Central memory CD4-positive, alpha-beta T cell (primary cell): ENCODE results near the gene CYFIP1.
A peak's percentile ranks its signal among the peaks of the same experiment; 100 is the strongest.
"Not testable (repeated sequence)": the region's sequence is repeated elsewhere in the genome, so short reads cannot be mapped to it uniquely, and the experiment has no call there.

Experiments used
- DNase-seq: peaks from one replicate; pipeline ENCODE4 v3.0.0; 2022
- total RNA-seq, 3 experiments: gene quantifications; one replicate each; lab custom pipeline; 2026; lab: John Stamatoyannopoulos, UW

Gene CYFIP1
- 18.3 to 29.6 (median 28.2) reads per million in 3 experiments for total RNA-seq

DNA sequence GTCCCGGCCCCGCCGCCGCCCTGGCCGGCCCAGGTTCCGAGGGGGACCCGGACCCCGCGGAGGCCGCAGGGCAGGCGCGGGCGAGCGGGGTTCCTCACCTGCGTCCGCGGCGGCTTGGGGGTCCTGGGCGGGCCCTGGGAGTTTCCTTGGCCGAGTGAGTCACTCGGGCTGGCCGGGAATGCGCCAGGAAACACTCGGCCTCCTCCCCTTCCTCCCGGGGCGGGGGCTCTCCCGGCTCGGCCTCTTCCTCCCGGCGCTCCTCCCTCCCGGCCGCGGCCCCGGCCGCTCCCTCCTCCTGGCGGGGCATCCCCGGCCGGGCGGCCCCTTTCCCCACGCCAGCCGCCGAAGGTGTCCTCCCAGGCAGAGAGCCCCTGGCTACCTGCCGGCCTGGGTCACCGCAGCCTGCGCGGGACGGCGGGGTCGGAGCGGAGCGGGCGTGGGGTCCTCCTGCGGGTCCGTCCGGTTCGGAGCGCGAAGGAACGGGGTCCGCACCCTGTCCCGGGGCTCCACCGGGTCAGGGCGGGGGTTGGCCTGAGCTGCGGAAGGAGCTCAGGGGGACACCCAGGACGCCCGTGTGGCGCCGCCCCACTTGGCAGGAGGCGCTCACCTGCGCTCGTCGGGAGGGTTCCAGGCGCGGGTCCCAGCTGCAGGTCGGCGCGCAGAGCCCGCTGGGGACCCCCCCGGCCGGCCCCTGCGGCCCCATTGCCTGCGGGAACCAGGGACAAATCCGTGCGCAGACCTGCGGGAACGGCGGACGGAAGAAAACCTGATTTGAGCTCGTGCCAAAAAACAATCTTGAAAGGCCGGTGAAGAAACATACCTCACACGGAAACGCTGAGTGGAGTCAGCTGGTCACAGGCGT, at the start of gene CYFIP1:
Gene CYFIP1 (minus strand): TSS at position 180 of the 862 bp plus-strand sequence. CDS start 33,083 bp downstream, outside the sequence.
- peak; percentile 1 for DNase-seq

DNA sequence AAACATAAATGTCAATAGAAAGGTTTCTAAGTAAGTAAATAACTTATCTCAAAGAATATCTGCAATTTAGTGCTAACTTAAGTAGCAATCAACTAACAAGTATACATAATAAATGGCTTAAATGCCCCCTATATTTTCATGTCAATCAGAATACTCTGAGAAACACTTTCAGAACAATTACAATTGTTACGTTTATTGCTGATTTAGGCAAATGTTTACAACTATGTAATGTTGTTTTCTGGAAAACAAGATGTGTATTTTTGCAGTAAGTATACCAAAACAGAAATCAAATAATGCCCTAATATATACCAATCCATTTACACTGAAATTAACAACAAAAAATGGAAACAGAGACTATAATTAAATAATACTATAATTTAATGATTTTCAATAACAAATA, 46.0 kb upstream of the CYFIP1 start:
- no peak for DNase-seq

- DNase-seq = no peak
Measured at GRCh38 chr15:23022156-23022555, 42.0 kb upstream of the CYFIP1 start.

GRCh38 chr15:23014394-23015000, 34.3 kb upstream of the CYFIP1 start:
- no peak for DNase-seq

DNA sequence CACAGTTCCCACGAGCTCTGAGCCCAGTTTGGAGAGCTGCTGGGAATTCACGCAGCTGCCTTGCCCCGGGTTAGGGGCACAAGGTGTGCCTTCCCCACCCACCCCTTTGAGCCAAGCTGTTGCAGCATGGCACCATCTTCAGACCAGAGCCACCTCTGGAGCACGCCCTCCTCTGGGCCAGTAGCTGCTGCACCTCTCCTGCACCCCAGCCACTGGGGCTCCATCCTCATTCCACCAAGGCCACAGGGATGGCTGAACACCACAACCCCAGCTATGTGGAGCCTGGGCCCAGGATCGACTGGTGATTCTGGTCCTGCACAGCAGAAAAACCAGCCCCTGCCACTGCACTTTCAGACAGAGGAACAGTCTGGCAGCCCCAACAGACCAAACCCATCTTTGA, 33.5 kb upstream of the CYFIP1 start:
- no peak for DNase-seq

GRCh38 chr15:23012616-23013015, 32.4 kb upstream of the CYFIP1 start:
- DNase-seq = not testable (repeated sequence)

- no peak for DNase-seq
Measured at GRCh38 chr15:23003736-23004135, 23.6 kb upstream of the CYFIP1 start.

GRCh38 chr15:23002920-23003319, 22.8 kb upstream of the CYFIP1 start:
- no peak for DNase-seq

GRCh38 chr15:22995795-22996194, 15.6 kb upstream of the CYFIP1 start:
- no peak for DNase-seq

DNA sequence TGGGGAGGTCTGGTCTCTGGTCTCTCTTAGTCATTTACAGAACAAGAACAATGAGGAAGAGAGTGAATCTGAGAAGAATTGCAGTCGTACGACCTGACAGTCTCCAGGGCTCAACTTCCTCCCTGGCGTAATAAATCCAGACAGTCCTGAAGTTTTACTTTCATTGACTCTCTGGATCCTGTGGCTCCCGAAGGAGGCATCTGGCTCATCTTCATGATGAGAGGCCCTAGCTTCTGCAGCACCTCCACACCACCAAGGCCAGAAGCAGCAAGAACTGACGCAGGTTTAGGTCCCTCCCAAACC, 11.8 kb upstream of the CYFIP1 start:
- no peak for DNase-seq

GRCh38 chr15:22989576-22990477, 9.7 kb upstream of the CYFIP1 start:
- no peak for DNase-seq

GRCh38 chr15:22988811-22989210, 8.6 kb upstream of the CYFIP1 start:
- DNase-seq = no peak

DNA sequence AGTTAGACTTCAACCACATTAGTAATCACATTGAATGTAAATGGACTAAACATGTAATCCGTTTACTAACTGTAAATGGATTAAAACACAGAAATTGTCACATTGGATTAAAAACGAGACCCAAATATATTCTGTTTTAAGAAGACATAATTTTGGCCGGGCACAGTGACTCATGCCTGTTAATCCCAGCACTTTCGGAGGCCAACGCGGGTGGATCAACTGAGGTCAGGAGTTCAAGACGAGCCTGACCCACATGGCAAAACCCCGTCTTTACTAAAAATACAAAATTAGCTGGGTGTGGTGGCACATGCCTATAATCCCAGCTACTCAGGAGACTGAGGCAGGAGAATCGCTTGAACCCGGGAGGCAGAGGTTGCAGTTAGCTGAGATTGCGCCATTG, 1.8 kb upstream of the CYFIP1 start:
- DNase-seq = not testable (repeated sequence)

GRCh38 chr15:22981051-22981840, 1.1 kb upstream of the CYFIP1 start:
- no peak for DNase-seq

DNA sequence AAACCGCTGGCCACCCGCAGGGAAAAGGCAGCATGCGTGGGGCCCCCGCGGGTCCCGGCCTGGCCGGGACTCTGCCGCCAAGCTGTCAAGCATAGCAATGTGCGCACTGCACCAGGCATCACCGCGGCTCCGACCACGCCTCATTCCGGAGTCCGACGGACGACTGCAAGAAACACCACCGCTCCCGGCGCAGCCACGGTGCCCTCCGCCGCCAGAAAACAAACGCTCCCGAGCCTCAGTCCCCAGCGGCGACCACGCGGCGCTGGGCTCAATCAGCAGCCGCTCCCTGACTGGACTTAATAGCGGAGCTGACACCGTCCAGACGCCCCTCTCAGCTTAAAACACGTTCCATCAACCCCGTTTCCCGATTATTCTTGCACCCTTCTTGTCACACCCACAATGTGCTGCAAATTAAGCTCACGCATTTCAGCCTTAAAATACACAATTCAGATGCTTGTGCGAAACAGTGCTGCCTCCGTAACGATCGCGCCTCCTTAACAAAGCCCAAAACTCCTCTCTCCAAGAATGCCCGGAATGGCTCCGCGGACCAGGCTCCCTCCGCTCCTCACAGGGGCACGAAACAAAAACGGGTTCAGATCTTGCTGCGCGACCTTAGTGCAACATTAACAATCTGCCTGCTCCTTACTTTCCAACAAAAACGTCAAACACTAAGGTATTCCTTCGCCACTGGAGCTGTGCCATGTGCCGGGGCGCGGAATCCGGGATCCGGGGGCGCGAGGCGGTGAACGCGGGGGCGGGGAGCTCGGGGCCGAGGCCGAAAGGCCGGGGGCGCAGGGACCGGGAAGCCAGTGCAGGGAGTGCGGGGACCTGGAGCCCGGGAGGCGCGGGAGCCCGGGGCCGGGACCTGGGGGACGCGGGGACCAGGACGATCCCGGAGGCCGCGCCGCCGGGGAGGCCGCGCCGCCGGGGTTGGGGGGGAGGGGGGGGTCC, 655 bp downstream of the CYFIP1 start:
- peak; percentile 9 for DNase-seq

DNA sequence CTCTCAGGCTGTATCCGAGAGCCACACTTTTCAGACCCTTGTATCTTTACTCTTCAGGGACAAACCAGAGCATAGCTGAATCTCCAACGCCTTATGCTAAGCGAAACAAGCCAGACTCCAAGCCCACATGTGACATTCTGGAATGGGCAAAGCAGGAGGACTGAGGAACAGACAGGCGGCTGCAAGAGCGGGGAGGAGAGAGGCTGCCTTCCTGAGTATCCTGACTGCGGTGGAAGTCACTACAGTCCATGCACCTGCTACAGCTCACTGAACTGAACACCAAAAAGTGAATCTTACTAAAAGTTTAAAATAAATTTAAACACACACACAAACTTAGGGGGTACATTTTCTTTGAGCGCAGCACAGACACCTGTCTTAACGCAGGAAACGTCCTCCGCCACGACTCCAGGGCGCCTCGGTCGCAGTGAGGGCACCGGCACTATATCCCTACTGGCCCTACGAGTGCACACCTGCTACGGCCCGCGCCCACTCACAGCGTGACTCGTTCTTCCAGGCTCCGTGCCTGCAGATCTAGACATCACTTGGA, 1.4 kb downstream of the CYFIP1 start:
- peak; percentile 1 for DNase-seq

GRCh38 chr15:22974745-22975144, 5.4 kb downstream of the CYFIP1 start:
- no peak for DNase-seq

GRCh38 chr15:22973987-22974386, 6.2 kb downstream of the CYFIP1 start:
- DNase-seq = no peak

DNA sequence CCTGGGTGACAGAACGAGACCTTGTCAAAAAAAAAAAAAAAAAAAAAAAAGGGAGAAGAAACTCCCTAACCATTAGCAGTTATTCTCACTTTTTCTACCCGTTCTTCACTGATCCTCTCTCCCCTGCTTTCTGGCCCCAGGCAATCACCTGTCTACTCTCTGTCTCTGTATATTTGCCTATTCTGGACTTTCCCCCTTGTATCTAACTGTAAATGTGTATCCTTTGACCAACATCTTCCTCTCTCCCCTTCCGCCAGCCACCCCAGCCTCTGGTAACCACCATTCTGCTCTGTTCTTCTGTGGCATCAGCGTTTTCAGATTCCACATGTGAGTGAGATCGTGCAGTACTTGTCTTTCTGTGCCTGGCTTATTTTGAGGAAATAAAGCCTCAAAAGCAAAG, 6.9 kb downstream of the CYFIP1 start:
- no peak for DNase-seq

DNA sequence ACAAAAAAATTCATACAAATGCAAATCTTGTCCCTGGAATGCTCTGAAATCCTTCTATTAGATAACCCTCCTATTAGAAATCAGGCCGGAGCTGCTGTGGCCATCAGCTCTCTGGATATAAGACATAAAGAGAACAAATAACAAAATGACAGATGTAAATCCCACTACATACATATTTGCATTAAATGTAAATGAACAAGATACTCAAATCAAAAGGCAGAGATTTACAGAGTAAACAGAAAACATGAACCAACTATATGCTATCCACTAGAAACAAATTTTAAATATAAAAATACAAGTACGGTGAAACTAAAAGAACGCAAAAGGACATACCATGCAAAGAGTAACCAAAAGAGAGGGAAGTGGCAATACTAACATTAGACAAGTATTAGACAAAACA, 10.7 kb downstream of the CYFIP1 start:
- DNase-seq = no peak

DNA sequence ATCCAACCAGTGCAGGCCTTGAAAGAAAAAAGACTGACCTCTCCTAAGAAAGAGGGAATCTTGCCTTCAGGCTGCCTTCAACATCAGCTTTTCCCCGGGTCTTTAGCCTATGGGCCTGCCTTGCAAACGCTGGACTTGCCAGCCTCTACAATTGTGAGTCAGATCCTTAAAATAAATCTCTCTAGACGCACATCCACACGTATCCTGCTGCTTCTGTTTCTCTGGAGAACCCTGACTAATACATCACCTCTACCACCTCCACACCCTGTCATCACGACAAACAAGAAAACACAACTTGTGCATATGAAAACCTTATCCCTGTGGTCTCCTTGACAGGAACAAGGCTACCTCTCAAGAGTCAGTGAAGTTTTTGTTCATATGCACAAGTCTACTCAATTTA, 11.8 kb downstream of the CYFIP1 start:
- DNase-seq = no peak
